HFFc6 (cell line): Measurements from ENCODE around the gene DTX1. TPM values are rescaled to one million over a fixed set of nuclear protein-coding genes. Genes with fewer than 3 reads are reported as not detected.
A peak's percentile ranks its signal among the peaks of the same experiment; 100 is the strongest.
"Not testable (repeated sequence)": the region's sequence is repeated elsewhere in the genome, so short reads cannot be mapped to it uniquely, and the experiment has no call there.

ENCODE experiments used
- DNase-seq: peaks from one replicate; pipeline ENCODE4 v3.0.0-alpha.2; 2018
- H3K27ac Mint-ChIP-seq: 2 replicates; pipeline ENCODE4 v1.8.0; 2020; ENCODE audit warnings: mild to moderate bottlenecking, mixed read lengths
- H3K27me3 Mint-ChIP-seq: 2 replicates; pipeline ENCODE4 v1.8.0; 2021; ENCODE audit warnings: mild to moderate bottlenecking, moderate library complexity, mixed read lengths; ENCODE audit not compliant: insufficient read depth
- H3K36me3 Mint-ChIP-seq: 2 replicates; pipeline ENCODE4 v1.8.0; 2021; ENCODE audit warnings: low read depth, mixed read lengths
- H3K4me1 Mint-ChIP-seq: 2 replicates; pipeline ENCODE4 v1.8.0; 2020; ENCODE audit warnings: low read depth, mixed read lengths
- H3K4me3 Mint-ChIP-seq: 2 replicates; pipeline ENCODE4 v1.8.0; 2020; ENCODE audit warnings: mild to moderate bottlenecking, moderate library complexity, mixed read lengths
- H3K9me3 Mint-ChIP-seq: 2 replicates; pipeline ENCODE4 v1.8.0; 2020; ENCODE audit warnings: mild to moderate bottlenecking, mixed read lengths
- CTCF ChIP-seq: fragments of 200-600 bp; sonication (generic); IDR thresholded peaks from 2 replicates; pipeline ENCODE4 v1.5.0; 2021; ENCODE audit warnings: antibody characterized with exemption, mild to moderate bottlenecking
- total RNA-seq, 6 experiments: library from RNA; stranded (reverse); fragmentation: NEBNext Ultra II Directional; extraction: Animal tissue kit (Norgen Biotek cat#: 25700); gene quantifications; 2 replicates in 1 of 6; 3 replicates in 5 of 6; pipeline ENCODE4 v1.2.3, GENCODE V29; 2021

DTX1 gene
- total RNA-seq, 6 experiments from 2014 or later, result not detected

GRCh38 chr12:113137861-113138783 lies 81.6 kb downstream of the DTX1 start:
- H3K4me1 Mint-ChIP-seq, result no peaks in the 10 kb centered on the region
- no peak overlapping the region for H3K27ac Mint-ChIP-seq
- no peaks in the 10 kb centered on the region for H3K9me3 Mint-ChIP-seq
- no peak for DNase-seq
- TF ChIP-seq CTCF, result no peak
- H3K4me3 Mint-ChIP-seq, result no peak overlapping the region
- H3K27me3 Mint-ChIP-seq, result peaks cover 22% of the 10 kb centered on the region
- no peaks in the 10 kb centered on the region for H3K36me3 Mint-ChIP-seq

GRCh38 chr12:113138826-113139225 lies 82.3 kb downstream of the DTX1 start:
- H3K4me3 Mint-ChIP-seq, result no peak overlapping the region
- no peaks in the 10 kb centered on the region for H3K4me1 Mint-ChIP-seq
- no peak for TF ChIP-seq CTCF
- H3K27ac Mint-ChIP-seq, result no peak overlapping the region
- H3K36me3 Mint-ChIP-seq, result no peaks in the 10 kb centered on the region
- no peaks in the 10 kb centered on the region for H3K9me3 Mint-ChIP-seq
- no peak for DNase-seq
- peaks cover 21% of the 10 kb centered on the region for H3K27me3 Mint-ChIP-seq

DNA sequence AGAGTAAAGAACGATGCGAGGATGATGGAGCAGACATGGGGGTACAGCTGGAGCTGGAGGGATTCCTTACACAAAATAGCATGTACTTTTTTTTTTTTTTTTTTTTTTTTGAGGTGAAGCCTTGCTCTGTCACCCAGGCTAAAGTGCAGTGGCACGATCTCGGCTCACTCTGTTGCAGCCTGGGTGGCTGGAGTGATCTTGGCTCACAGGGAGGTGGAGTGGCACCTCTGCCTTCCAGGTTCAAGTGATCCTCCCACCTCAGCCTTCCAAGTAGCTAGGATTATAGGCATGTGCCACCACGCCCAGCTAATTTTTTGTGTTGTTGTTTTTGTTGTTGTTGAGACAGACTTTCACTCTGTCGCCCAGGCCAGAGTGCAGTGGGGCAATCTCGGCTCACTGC lies 84.2 kb downstream of the DTX1 start:
- H3K27ac Mint-ChIP-seq, result no peak overlapping the region

DNA sequence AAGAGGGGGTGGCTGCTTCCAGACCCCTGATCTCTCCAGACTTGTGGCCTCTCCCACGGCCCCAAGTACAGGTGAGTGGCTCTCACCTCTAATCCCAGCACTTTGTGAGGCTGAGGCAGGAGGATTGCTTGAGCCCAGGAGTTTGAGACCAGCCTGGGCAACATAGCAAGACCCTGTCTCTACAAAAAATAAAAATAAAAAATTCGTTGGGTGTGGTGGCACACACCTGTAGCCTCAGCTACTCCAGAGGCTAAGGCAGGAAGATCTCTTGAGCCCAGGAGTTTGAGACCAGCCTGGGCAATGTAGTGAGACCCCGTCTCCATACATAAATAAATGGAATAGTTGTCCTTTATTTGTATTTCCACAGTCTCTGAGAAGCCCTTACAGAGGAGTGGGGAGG lies 85.2 kb downstream of the DTX1 start:
- H3K4me1 Mint-ChIP-seq, DNase-seq, H3K9me3 Mint-ChIP-seq, H3K36me3 Mint-ChIP-seq, H3K4me3 Mint-ChIP-seq, H3K27ac Mint-ChIP-seq: not testable (repeated sequence)
- peaks cover 14% of the 10 kb centered on the region for H3K27me3 Mint-ChIP-seq

More for the DNA sequence above, 84.2 kb downstream of the DTX1 start:
- peaks cover 16% of the 10 kb centered on the region for H3K27me3 Mint-ChIP-seq
- TF ChIP-seq CTCF, result no peak
- no peak for DNase-seq
- no peaks in the 10 kb centered on the region for H3K4me1 Mint-ChIP-seq
- H3K9me3 Mint-ChIP-seq, result no peaks in the 10 kb centered on the region
- H3K4me3 Mint-ChIP-seq, result 0 out of 2 replicates have a peak overlapping the region, but pooled peaks have one; percentile 35
- H3K36me3 Mint-ChIP-seq, result no peaks in the 10 kb centered on the region

- no peak for TF ChIP-seq CTCF
- Mint-ChIP-seq H3K4me1 (no peaks in the 10 kb centered on the region), H3K36me3 (no peaks in the 10 kb centered on the region), H3K27me3 (peaks cover 16% of the 10 kb centered on the region), H3K4me3 (no peak overlapping the region), H3K9me3 (no peaks in the 10 kb centered on the region), H3K27ac (no peak overlapping the region)
- no peak for DNase-seq
These were observed 85.8 kb downstream of the DTX1 start for GRCh38 chr12:113142173-113142885.

DNA sequence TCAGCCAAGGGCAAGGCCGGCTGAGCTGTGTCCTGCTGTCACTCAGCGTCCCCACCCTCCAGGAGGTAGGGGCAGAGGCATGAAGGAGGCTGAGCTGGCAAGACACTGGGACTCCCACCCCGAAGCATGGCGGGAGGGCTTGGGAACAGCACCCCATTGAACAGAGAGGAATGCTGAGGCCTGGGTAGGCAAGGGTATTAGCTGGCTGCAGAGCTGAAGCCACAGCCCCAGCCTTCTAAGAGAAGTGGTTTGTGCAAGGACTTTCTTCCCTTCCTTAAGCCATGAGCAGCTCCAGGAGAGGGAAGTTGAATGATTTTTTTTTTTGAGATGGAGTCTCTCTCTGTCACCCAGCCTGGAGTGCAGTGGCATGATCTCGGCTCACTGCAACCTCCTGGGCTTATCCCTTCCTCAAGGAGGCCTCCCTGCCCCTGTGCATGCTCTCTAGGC lies 86.4 kb downstream of the DTX1 start:
- Mint-ChIP-seq H3K4me1 (no peaks in the 10 kb centered on the region), H3K27ac (no peak overlapping the region), H3K27me3 (peaks cover 16% of the 10 kb centered on the region), H3K4me3 (no peak overlapping the region), H3K9me3 (no peaks in the 10 kb centered on the region), H3K36me3 (no peaks in the 10 kb centered on the region)
- no peak for TF ChIP-seq CTCF
- DNase-seq, result no peak
